Measurements from ENCODE around the gene TECR.
"Not testable (repeated sequence)": the region's sequence is repeated elsewhere in the genome, so short reads cannot be mapped to it uniquely, and the experiment has no call there.

TECR gene

DNA sequence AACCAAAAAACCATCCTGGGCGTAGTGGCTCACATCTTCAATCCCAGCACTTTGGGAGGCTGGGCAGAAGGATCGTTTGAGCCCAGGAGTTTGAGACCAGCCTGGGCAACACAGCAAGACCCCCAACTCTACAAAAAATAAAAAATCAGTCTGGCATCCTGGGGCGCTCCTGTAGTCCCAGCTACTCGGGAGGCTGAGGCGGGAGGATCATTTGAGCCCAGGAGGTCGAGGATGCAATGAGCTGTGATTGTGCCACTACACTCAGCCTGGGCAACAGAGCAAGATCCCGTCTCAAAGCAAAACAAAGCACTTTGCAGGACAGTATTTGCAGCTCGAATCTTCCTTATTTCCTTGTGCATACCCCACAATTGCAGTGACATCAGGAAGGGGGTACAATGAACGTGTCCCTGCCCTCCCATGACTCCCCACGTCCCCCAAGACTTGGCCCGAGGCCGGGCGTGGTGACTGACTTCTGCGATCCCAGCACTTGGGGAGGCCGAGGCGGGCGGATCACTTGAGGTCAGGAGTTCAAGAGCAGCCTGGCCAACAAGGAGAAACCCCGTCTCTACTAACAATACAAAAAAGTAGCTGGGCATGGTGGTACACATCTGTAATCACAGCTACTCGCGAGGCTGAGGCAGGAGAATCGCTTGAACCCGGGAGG, 41.6 kb downstream of the TECR start:
- Mint-ChIP-seq H3K9me3 (no peaks in the 10 kb centered on the region), H3K36me3 (ENCODE audit: low read depth) (peaks cover 10% of the 10 kb centered on the region), H3K27ac (peak overlapping the region; percentile 93), H3K27me3 (no peaks in the 10 kb centered on the region), H3K4me3 (peak overlapping the region; percentile 94), H3K4me1 (peaks cover 46% of the 10 kb centered on the region)
- ATAC-seq, result no peak
- DNase-seq, result no peak

DNA sequence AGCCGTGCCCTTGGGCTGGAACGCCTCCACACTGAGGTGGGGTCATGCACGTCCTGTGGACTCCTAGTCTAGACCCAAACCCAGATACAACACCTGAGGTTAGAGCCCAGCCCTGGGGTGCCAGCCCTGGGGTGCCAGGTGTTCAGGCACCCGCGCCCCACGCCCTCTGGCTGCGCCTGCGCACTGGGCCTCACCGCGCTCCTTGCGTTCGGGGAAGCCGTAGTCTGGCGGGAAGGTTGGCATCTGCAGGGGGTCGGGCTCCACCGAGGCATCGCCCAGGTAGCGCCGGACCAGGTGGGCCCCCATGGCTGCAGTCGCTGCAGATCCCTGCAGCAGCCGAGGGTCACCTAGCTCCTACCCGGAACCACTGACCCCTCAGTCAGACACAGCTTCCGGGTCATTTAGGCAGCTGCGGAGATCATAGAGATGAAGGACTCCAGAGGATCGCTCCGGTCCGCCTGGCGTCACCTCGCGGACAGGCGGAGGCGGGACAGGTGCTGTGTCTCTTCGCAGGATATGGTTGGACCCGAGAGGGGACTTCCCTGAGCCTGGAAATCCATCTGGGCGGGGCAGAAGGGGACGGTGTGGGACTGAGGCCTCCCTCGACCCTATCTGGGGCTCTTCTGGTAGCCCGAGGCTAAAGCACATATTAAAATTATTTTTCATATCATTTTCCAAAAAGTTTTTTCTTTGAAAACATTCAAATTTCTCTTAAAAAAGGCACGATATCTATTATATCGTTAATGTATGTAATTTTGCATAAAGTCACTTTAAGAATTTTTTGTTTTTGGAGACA, 42.5 kb downstream of the TECR start, which contains the start of gene NDUFB7:
TSS of gene NDUFB7 (minus strand) at position 372 of the 796 bp plus-strand sequence. CDS start at position 306, 66 bp downstream.
- DNase-seq (peak; percentile 91), ATAC-seq (peak; percentile 96)
- Mint-ChIP-seq H3K4me3 (peak within 1 kb of the TSS; percentile 94), H3K36me3 (ENCODE audit: low read depth) (peaks cover 10% of the 10 kb centered on the region), H3K9me3 (no peaks in the 10 kb centered on the region), H3K27ac (peak within 1 kb of the TSS; percentile 93), H3K27me3 (no peaks in the 10 kb centered on the region), H3K4me1 (peaks cover 46% of the 10 kb centered on the region)

- Mint-ChIP-seq H3K9me3 (no peaks in the 10 kb centered on the region), H3K4me3 (no peak overlapping the region), H3K36me3 (ENCODE audit: low read depth) (peaks cover 4% of the 10 kb centered on the region), H3K4me1 (peaks cover 50% of the 10 kb centered on the region), H3K27me3 (no peaks in the 10 kb centered on the region), H3K27ac (peak overlapping the region; percentile 46)
- ATAC-seq (no peak), DNase-seq (no peak)
These were observed 46.1 kb downstream of the TECR start for GRCh38 chr19:14575428-14575980.

DNA sequence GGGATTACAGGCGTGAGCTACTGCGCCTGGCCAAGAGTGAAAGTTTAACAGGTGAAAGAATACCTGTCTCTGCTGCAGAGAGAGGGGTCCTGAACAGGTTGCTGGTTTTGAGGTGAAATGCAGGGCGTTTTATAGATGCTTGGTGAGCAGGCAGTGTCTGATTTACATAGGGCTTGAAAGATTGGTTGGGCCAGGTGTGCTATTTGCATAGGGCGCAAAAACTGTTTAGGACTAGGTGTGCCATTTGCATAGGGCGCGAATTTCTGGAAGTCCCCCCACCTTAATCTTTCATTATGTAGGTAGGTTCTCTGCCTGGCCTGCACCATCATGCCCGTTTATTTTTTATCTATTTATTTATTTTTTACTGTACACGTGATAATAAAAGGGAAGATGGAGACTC, 47.0 kb downstream of the TECR start:
- Mint-ChIP-seq H3K4me3 (no peak overlapping the region), H3K27ac (no peak overlapping the region), H3K9me3 (no peaks in the 10 kb centered on the region), H3K27me3 (no peaks in the 10 kb centered on the region), H3K36me3 (ENCODE audit: low read depth) (peaks cover 2% of the 10 kb centered on the region), H3K4me1 (peaks cover 52% of the 10 kb centered on the region)
- no peak for DNase-seq
- ATAC-seq, result no peak

GRCh38 chr19:14577264-14577663, 47.9 kb downstream of the TECR start:
- no peak for ATAC-seq
- DNase-seq, result no peak
- Mint-ChIP-seq H3K36me3 (ENCODE audit: low read depth) (no peaks in the 10 kb centered on the region), H3K9me3 (no peaks in the 10 kb centered on the region), H3K4me3 (no peak overlapping the region), H3K27ac (peak overlapping the region; percentile 59), H3K27me3 (no peaks in the 10 kb centered on the region), H3K4me1 (peaks cover 52% of the 10 kb centered on the region)

GRCh38 chr19:14577885-14578427, 48.6 kb downstream of the TECR start:
- ATAC-seq, result peak; percentile 66

DNA sequence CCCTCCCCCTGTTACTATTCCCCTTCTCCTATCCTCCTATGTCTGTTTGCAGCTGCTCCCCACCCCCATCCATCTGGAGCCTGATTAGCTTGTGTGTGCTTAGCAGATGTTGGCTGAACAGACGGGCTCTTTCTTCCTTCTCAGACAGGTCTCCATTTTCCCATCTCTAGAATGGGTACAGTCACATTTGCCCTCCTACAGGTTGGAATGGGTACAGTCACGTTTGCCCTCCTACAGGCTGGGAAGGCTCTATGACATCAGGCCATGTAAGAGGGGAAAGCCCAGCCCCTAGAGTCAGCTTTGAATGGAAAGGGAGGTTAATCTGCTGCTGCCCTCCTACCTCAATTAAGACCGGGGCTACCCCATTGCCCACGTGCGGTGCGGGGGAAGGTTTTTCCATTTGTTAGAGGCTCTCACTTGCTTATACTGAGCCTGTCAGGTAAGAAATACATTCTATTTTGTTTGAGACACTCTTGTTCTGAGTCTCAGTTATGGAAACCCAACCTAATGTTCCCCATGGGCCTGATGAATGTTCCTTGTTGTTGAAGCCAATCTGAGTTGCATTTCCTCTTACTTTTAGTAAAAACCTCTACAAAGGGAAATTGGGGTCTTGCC, 51.3 kb downstream of the TECR start:
- DNase-seq (peak; percentile 74), ATAC-seq (peak; percentile 42)
- Mint-ChIP-seq H3K27ac (peak overlapping the region; percentile 85), H3K27me3 (no peaks in the 10 kb centered on the region), H3K36me3 (ENCODE audit: low read depth) (no peaks in the 10 kb centered on the region), H3K4me1 (peaks cover 59% of the 10 kb centered on the region), H3K9me3 (no peaks in the 10 kb centered on the region), H3K4me3 (no peak overlapping the region)

More at GRCh38 chr19:14577885-14578427, 48.6 kb downstream of the TECR start:
- peak overlapping the region; percentile 85 for H3K27ac Mint-ChIP-seq
- peaks cover 57% of the 10 kb centered on the region for H3K4me1 Mint-ChIP-seq
- H3K27me3 Mint-ChIP-seq, result no peaks in the 10 kb centered on the region
- no peaks in the 10 kb centered on the region for H3K36me3 Mint-ChIP-seq (ENCODE audit: low read depth)
- DNase-seq, result peak; percentile 51
- no peaks in the 10 kb centered on the region for H3K9me3 Mint-ChIP-seq
- peak overlapping the region; percentile 57 for H3K4me3 Mint-ChIP-seq

DNA sequence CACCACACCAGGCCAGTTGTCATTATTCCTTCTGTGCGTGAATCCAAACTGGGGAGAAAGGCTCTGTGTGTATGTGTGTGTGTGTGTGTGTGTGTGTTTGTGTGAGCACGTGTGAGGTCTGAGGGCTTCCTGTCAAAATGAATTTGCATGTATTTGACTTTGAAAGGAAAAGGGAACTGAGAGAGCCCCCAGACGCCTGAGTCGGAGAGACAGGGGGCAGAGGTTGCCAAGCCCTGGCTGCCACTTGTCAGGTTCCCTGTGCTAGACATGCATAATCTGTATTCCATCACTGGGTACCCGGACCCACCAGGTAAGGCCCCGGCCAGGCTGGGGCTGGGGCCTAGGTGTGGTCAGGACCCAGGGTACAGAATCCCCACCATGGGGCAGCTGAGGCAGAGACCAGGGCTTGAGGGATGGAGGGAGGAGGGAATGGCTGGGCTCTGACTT, 53.5 kb downstream of the TECR start, which contains the start of gene CLEC17A:
TSS of gene CLEC17A (plus strand) at position 191 of the 447 bp plus-strand sequence. CDS start at position 268, 77 bp downstream.
- H3K36me3 Mint-ChIP-seq (ENCODE audit: low read depth), result no peaks in the 10 kb centered on the region
- H3K9me3 Mint-ChIP-seq, result no peaks in the 10 kb centered on the region
- no peak for ATAC-seq
- H3K27ac Mint-ChIP-seq, result peak within 1 kb of the TSS; percentile 60
- peak within 1 kb of the TSS; percentile 70 for H3K4me3 Mint-ChIP-seq
- H3K27me3 Mint-ChIP-seq, result no peaks in the 10 kb centered on the region
- DNase-seq, result no peak
- H3K4me1 Mint-ChIP-seq, result peaks cover 63% of the 10 kb centered on the region

- not testable (repeated sequence) for H3K36me3 Mint-ChIP-seq (ENCODE audit: low read depth); H3K27me3 Mint-ChIP-seq; ATAC-seq; H3K9me3 Mint-ChIP-seq; DNase-seq
- H3K27ac Mint-ChIP-seq, result peak overlapping the region; percentile 60
- peaks cover 60% of the 10 kb centered on the region for H3K4me1 Mint-ChIP-seq
- H3K4me3 Mint-ChIP-seq, result peak overlapping the region; percentile 70
These were observed 55.0 kb downstream of the TECR start for GRCh38 chr19:14584372-14584771.

- peaks cover 57% of the 10 kb centered on the region for H3K4me1 Mint-ChIP-seq
- H3K36me3 Mint-ChIP-seq (ENCODE audit: low read depth); H3K27me3 Mint-ChIP-seq; H3K9me3 Mint-ChIP-seq; H3K27ac Mint-ChIP-seq: not testable (repeated sequence)
- DNase-seq, result peak; percentile 43
- ATAC-seq, result peak; percentile 95
- peak overlapping the region; percentile 24 for H3K4me3 Mint-ChIP-seq
These were observed 55.8 kb downstream of the TECR start for GRCh38 chr19:14585187-14585586.

- not testable (repeated sequence) for H3K27ac Mint-ChIP-seq; DNase-seq; H3K9me3 Mint-ChIP-seq; H3K27me3 Mint-ChIP-seq; H3K36me3 Mint-ChIP-seq (ENCODE audit: low read depth); H3K4me3 Mint-ChIP-seq
- H3K4me1 Mint-ChIP-seq, result peaks cover 29% of the 10 kb centered on the region
- peak; percentile 76 for ATAC-seq
These were observed 60.0 kb downstream of the TECR start for GRCh38 chr19:14589433-14589832.

DNA sequence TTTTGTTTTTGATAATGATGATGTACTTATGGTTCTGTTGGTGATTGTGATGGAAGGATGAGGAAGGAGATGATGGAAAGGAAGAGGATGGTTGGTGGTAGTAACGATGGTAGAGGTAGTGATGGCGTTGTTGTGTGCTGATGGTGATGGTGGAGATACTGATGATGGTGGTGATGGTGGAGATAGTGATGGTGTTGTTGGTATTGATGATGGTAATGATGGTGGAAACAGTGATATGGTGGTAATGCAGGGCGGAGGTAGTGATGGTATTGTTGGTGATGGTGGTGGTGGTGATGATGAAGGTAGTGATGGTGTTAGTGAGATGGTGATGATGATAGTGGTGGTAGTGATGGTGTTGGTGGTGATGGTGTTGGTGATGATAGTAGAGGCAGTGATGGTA, 66.2 kb downstream of the TECR start:
- Mint-ChIP-seq H3K27me3 (peaks cover 5% of the 10 kb centered on the region), H3K27ac (no peak overlapping the region), H3K9me3 (peaks cover 12% of the 10 kb centered on the region), H3K4me1 (peaks cover 7% of the 10 kb centered on the region), H3K4me3 (no peak overlapping the region), H3K36me3 (ENCODE audit: low read depth) (peaks cover 10% of the 10 kb centered on the region)
- ATAC-seq, result no peak
- DNase-seq, result no peak

DNA sequence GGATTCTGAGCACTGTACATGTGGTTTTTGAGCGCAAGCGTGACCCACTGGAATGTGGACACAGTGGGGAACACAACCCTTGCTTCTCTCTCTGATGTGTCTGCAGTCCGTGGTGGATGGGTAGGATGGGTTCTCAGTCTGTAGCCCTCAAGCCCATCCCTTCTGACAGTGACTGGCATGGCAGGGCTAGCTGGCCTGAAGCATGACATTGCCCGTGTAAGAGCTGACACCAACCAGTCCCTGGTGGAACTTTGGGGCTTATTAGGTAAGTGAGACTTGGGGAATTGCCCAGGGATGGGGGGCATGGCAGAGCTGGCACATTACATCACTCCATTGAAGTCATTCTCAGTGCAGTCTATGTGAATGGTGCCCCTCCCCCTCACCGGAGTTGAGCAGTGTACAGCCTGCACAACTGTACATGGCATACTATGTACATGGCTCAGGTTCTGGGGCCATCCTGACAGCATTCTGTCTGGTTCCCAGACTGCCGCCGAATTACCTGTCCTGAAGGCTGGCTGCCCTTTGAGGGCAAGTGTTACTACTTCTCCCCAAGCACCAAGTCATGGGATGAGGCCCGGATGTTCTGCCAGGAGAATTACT, 70.3 kb downstream of the TECR start:
- Mint-ChIP-seq H3K9me3 (peaks cover 12% of the 10 kb centered on the region), H3K27me3 (peaks cover 5% of the 10 kb centered on the region), H3K4me1 (peaks cover 21% of the 10 kb centered on the region), H3K4me3 (no peak overlapping the region), H3K27ac (no peak overlapping the region), H3K36me3 (ENCODE audit: low read depth) (peaks cover 21% of the 10 kb centered on the region)
- DNase-seq, result no peak
- no peak for ATAC-seq

GRCh38 chr19:14603990-14604387, 74.6 kb downstream of the TECR start:
- Mint-ChIP-seq H3K27me3 (no peaks in the 10 kb centered on the region), H3K27ac (peak overlapping the region; percentile 75), H3K4me1 (peaks cover 32% of the 10 kb centered on the region), H3K9me3 (no peaks in the 10 kb centered on the region), H3K4me3 (peak overlapping the region; percentile 33), H3K36me3 (ENCODE audit: low read depth) (peaks cover 13% of the 10 kb centered on the region)
- ATAC-seq (peak; percentile 77), DNase-seq (no peak)

Measured in activated naive CD8-positive, alpha-beta T cell treated with anti-CD3 and anti-CD28 coated beads, Interleukin-2, amount 50 U/mL, for 24 hours (primary cell).